NB4 (cell line): ENCODE results near the gene B4GALT5.

ENCODE experiments used
- CTCF ChIP-seq: IDR thresholded peaks from one replicate; pipeline ENCODE4 v1.5.1; 2012; ENCODE audit warnings: low read depth, low read length
- MAX ChIP-seq: IDR thresholded peaks from 2 replicates; pipeline ENCODE4 v1.6.1; 2011; ENCODE audit warnings: low read depth, low read length
- POLR2A ChIP-seq: IDR thresholded peaks from 2 replicates; pipeline ENCODE4 v1.6.1; 2011; ENCODE audit warnings: mild to moderate bottlenecking; ENCODE audit not compliant: insufficient read length; ENCODE audit errors: extremely low read depth

- TF ChIP-seq CTCF (no peak), POLR2A (no peak), MAX (no peak)
These were observed 7.0 kb downstream of the B4GALT5 start for GRCh38 chr20:49706630-49707091.
